GM19025 (cell line): ENCODE data around the gene MAN1A2.
"Not testable (repeated sequence)": the region's sequence is repeated elsewhere in the genome, so short reads cannot be mapped to it uniquely, and the experiment has no call there.

Source experiments
- ATAC-seq: cut with Tn5 transposase; IDR thresholded peaks from one replicate; pipeline ENCODE4 v1.9.1; 2021; ENCODE audit warnings: mild to moderate bottlenecking, low read depth, moderate library complexity; ENCODE audit not compliant: unreplicated experiment

Gene MAN1A2

DNA sequence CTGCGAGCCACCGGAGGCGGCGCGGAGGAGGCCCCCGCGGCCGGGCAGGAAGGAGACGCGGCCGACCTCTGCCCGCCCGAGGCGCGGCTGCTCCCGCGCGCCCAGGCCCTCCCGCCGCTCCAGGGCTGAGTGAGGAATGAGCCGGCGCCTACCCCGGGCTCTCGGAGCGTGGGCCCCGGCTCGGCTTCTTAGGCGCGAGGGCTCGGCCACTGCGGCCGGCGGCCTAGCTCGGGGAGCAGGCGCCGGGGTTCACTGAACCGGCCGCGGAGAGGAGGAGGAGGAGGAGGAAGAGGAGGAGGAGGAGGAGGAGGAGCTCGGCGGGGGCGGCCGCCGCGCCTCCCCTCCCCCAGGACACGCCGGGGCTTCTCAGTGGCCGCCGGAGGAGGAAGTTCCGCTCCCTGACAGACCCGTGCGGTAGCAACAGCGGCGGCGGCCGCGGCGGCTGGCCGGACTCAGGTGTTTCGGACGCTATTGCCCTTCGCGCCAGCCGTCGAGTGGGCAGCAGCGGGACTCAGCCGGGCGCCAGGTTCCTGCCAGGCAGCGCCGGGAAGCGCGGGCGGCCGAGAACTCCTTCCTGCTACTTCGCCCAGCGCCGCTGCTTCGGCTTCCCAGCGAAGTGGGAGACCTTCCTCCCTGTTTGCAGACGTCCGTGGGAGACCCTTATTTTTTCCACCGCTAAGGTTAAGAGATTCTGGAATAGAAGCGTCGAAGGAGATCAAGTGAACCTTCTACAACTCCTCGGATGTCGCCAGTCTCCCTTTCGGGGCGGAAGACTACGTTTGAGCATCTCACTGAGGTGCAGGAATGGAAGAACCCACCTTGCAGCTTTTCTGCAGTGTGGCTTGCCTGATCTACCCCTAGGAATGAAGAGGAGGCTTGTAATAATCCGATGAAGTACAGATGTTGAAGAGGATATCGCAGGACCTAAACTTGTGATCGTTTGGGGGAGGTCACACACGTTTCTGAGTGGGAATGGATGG is at the start of gene MAN1A2:
TSS of gene MAN1A2 (plus strand) at position 404 of the 980 bp plus-strand sequence. CDS start 735 bp downstream, outside the sequence.
- peak; percentile 66 for ATAC-seq

DNA sequence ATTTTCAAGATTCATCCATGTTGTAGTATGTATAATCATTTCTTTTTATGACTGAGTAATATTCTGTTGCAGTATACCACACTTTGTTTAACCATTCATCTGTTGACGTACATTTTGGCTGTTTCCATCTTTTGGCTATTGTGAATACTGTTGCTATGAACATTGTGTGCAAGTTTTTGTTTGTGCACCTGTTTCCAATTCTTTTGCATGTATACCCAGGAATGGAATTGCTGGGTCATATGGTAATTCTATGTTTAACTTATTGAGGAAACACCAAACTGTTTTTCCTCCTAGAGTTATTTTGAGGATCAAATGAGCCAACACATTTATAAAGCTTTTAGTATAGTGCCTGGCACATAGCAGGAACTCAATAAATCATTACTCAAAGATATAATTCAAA is 49.2 kb upstream of the MAN1A2 start:
- no peak for ATAC-seq

DNA sequence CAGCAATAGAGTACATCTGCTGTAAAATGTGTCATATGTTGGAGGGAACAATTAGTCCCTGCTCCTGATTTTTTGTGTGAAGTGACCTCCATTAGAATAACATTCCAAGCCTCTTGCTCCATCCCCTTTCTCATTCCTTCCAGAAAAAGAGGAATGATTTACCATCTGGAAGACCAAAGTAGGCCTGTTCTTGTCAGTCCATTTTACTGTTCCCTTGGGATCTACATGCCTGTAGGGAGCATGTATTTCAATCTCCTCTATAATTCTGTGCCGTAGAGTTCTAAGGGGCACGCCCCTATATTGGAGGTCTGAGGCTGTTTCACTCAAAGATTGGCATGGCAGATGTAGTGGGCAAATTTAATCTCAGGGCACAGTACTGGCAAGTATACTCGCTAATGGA is 48.8 kb upstream of the MAN1A2 start:
- ATAC-seq, result no peak

DNA sequence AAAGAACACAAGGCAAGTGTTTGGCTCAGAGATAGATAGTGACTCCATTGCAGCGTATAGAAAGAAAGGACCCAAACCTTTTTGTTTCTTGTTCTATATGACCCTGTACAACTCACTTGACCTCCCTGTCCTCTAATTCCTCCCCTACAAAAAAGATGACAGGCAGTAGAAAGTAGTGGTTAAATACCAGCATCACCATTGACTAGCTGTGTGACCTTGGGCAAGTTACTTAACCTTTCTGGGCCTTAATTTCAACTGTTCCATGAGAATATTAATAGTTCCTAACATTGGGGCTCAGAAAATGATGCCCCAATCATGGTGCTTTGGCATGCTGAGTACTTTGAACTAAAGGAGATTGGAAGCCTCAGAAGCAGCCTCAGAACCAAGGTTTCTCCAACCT is 46.7 kb upstream of the MAN1A2 start:
- no peak for ATAC-seq

DNA sequence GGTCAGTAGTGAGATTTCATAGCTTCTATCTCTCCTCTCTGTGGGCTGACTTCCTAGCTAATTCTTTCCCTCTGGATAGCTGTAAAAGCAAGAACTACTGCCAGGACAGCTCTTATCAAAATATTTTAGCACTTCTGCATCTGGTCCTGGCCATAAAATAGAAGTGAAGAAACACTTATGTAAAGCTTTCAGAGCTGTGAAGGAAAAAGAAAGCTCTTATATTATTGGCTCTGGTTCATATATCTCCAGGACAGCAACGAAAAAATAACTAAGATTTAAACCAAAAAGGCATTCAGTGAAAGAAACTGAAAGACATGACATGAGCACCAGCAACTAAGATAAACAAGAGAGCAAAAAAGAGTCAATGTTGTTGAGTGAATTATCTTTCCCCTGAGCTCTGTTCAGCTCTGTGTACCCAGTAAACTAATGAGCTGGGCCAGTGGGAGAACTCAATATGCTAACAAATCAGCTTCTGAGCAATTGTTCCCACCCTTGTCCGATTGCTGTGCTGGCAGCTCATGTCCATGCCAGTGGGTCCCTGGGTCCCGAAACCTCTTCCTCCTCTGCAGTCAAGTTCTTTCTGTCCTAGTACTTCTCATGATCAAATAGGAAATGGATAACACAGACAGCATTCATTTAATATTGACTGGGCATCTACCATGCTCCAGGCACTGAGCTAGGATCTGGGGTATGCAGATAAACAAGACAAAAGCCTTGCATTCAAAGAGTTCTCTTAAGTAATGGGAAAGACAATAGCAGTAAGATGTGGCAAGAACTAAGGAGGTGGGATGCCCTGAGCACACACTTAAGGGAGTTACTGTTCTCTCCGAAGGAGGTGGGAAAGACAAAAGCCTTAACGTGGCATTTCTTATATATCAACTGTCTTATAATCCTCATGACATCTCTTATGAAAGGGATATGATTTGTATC is 45.3 kb upstream of the MAN1A2 start:
- no peak for ATAC-seq

DNA sequence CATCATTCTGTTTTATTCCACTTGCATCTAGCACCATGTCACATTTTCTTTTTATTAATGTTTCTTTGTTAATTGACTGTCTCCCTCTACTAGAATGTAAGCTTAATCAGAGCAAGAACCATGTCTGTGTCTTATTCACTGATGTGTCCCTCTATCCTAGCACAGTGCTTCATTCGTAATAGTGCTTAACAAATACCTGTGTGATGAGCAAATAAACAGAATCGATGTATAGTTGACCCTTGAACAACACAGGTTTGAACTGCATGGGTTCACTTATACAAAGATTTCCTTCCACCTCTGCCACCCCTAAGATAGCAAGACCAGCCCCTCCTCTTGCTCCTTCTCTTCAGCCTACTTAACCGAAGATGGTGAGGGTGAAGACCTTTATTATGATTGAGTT is 42.9 kb upstream of the MAN1A2 start:
- ATAC-seq, result no peak

DNA sequence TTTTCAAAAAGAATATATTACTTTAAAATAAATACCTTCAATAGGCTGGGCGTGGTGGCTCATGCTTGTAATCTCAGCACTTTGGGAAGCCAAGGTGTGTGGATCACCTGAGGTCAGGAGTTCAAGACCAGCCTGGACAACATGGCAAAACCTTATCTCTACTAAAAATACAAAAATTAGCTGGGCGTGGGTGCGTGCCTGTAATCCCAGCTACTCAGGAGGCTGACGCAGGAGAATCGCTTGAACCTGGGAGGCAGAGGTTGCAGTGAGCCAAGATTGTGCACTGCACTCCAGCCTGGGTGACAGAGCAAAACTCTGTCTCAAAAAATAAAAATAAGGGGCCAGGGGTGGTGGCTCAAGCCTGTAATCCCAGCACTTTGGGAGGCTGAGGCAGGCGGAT is 41.2 kb upstream of the MAN1A2 start:
- not testable (repeated sequence) for ATAC-seq

DNA sequence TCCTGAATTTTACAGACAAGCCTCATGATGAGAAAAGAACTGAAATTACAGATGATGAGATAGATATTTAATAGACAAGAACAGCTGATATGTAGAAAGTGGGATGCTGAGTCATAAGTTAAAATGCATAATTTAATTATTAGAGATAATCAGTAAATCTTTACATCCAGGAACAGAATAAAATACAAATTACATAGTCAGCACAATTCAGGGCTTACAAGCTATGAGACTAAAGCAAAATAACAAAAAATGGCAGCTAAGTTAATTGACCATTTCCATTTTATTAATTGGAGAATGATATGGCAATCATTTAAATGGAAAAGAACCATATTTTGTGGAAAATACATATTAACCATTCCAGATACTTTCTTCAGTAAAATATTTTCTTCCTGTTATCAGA is 40.2 kb upstream of the MAN1A2 start:
- no peak for ATAC-seq

DNA sequence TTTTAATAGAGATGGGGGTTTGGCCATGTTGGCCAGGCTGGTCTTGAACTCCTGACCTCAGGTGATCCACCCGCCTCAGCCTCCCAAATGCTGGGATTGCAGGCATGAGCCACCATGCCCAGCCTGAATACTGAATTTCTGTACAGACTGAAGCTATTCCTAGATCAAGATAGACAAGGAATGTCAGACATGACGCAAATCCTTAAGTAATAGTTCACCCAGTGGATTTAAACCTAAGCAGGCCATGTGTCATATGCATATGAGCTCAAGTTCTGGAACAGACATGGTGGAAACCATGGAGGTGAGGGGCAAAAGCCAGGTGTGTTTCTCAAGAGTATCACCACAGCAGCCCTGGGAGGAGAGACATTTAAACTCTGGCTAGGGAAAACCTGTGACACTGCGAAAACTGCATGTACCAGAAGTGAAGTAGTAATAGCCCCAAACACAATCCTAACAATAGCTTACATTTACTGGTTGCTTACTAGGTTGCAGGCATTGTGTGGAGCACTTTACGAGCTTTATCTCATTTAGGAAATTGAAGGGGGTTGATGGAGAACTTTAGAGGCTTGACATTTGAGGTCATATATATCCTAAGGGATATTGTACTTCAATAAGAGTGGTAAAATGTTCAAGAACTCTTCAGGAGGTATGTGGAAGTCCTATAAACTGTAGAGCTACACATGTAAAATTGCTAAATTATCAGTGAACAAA is 31.7 kb upstream of the MAN1A2 start:
- ATAC-seq, result no peak

DNA sequence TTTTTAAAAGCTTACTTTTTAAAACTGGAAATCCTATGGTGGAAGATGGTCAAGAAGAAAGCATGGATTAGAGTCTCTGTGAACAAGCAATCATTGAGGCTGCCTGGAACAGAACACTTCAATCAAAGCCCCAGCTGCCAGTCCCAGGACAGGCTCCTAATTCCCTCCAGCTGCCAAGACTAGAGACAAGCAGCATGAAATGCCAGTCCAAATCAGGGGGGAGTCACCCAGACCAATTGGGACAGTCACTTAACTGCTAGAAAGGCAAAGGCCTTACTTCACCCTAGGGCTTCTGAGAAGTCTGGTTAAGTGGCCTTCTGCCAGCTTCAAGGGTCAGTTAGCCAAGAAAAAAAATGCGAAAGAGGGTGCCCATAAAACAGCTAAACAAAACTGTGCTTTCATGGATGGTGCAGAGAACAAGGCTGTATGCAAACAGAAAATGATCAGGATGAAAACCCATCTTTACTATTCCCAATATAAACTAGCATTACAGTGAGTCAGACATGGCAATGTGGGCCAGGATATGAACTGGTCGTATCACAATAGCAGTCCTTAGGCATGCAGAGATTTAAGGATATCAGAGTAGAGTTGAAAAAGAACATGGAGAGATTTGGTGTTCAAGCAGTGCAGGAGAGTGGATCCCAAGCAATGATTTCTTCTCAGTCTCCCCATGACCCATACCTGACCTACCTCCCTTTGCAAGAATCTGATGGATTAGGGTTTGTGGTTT is 31.0 kb upstream of the MAN1A2 start:
- no peak for ATAC-seq

DNA sequence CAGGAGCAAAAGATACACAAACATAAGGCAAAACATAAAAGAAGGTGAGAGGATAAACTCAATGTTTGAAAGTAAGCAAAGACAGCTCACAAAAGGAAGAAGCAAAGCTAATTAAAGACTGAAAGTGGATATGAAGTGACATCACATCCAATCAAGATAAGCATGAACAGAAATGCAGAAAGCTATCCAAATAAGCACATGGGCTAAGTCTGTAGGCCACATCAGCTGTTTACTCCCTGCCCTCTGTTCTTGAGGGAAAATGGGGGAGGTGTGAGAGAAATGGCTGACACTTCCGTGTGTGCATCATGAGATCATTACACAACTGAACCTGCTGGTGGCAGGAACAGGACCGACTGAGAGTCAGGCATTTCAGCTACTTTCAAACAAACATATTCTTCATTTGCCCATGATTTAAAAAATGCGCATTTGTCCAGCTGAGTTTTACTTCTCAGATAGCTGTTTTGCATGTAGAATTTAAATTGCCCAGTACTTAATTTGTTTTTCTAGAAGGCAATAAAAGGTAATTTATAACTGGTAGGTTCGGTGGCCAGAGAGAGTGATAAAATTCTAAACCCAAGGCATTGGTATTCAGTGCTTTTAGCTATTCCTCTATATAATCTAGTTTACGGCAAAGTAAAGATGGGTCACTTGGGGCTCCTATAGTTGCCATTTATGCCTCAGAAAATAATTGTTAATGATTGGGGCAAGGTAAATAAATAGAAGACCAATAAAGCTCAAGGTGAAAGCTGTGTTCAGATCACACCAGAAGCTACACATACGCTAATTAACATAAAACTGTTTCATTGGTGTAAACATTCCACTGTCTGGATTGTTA is 27.2 kb upstream of the MAN1A2 start:
- no peak for ATAC-seq

DNA sequence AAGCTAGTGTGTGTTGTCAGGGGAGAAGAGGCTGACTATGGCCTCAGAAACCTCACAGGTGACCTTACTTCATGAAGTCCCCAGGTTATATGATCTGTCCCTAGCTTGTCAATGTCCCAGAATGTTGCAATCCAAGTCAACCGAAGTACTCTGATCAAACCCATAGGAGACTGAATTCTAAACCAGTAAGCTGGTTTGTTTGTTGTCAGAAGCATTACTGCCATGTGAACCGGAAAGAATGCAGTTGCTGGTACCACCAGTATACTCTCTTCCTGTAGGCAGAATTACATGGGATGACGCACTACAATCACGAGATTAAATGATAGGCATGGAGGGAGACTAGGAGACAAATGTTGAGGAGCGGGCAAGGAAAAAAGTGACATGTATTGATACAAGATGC is 26.1 kb upstream of the MAN1A2 start:
- ATAC-seq, result no peak

DNA sequence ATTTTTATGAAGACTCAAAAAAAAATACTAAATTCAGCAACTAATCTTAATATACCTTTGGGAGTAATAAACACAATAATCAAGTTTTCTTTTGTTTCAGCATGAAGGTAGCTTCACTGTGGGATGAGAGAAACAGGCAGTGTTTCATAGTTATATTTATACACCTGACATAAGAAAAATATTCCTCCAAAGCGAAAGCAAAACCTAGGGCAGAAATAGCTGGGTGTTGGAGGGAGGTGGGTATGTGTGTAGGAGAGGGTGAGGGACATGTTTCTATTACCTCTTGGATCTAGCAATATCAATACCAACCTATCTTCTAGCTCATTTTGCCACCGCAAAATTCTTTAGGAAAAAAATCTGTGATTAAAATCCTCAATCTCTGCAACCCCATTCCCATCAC is 24.9 kb upstream of the MAN1A2 start:
- ATAC-seq, result no peak

DNA sequence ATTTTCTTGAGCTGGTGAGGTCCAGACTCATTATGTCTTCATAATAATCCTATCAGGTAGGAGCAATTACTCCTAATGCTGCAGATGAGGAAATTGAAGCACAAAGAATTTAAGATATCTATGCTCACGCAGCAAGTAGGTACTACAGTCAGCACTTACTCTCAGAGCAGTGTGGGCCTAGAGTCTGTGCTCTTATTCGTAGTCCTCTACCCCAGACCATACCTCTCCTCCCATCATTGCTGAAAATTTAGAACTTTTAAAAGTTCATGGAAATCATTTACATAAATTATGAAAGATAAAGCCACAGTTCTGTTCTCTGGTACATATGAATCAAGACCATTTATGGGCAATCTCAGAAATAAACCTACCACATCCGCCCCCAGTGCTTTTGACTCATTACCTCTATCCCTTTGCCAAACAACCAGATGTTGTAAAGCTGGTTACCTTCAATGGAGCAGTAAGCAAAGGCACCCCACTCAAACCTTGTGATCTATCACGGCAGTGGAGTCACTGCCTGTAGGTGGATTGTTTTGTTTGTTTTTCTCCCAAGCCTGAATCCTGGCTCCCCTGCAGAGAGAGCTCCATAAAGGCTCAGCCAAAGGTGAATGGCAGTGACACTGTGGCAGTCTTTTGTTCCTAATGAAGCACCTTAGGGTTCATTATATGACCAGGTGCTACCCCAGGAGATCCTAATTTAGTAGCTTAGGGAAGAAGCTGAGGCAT is 20.9 kb upstream of the MAN1A2 start:
- ATAC-seq, result no peak

DNA sequence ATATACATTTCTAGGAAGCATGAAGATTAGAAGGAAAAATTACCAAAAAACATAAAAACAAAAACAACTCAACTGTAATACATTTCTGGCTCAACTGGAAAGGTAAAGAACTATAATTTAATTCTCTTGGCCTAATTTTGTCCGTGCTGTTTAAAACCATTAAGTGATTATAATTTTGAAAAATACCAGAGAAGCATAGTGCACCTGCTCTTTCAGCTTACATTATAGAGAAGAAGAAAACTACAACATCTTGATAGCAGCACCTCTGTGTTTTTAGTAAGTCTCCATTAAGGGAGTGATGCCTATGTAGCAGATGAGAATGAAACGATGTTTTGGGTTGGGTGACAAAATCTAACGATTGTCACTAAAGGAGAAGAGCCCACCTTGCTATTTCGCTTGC is 19.3 kb upstream of the MAN1A2 start:
- no peak for ATAC-seq

DNA sequence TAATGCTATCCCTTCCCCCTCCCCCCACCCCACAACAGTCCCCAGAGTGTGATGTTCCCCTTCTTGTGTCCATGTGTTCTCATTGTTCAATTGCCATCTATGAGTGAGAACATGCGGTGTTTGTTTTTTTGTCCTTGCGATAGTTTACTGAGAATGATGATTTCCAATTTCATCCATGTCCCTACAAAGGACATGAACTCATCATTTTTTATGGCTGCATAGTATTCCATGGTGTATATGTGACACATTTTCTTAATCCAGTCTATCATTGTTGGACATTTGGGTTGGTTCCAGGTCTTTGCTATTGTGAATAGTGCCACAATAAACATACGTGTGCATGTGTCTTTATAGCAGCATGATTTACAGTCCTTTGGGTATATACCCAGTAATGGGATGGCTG is 14.6 kb upstream of the MAN1A2 start:
- not testable (repeated sequence) for ATAC-seq

DNA sequence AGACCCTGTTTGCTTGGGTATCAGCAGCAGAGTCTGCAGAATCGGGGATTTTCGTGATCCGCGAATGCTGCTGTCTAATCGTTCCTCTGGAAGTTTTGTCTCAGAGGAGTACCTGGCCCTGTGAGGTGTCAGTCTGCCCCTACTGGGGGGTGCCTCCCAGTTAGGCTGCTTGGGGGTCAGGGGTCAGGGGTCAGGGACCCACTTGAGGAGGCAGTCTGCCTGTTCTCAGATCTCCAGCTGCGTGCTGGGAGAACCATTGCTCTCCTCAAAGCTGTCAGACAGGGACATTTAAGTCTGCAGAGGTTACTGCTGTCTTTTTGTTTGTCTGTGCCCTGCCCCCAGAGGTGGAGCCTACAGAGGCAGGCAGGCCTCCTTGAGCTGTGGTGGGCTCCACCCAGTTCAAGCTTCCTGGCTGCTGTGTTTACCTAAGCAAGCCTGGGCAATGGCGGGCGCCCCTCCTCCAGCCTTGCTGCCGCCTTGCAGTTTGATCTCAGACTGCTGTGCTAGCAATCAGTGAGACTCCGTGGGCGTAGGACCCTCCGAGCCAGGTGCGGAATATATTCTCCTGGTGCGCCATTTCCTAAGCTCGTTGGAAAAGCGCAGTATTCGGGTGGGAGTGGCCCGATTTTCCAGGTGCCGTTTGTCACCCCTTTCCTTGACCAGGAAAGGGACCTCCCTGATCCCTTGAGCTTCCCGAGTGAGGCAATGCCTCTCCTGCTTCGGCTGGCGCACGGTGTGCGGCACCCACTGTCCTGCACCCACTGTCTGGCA is 9.2 kb upstream of the MAN1A2 start:
- ATAC-seq, result not testable (repeated sequence)

DNA sequence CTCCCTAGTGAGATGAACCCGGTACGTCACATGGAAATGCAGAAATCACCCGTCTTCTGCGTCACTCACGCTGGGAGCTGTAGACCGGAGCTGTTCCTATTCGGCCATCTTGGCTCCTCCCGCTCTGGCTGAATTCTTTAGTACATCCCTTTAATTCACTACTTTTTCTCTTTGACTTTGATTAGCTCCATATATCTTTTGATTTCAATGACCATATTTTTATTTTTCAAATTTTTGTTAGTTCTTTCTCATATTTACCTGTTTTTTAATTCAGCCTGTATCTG is 8.7 kb upstream of the MAN1A2 start:
- not testable (repeated sequence) for ATAC-seq
